ENCODE measurements around the gene NRXN3. TPM values are rescaled to one million over a fixed set of nuclear protein-coding genes. Genes with fewer than 3 reads are reported as not detected.

The NRXN3 gene
- total RNA-seq, 1 experiment from 2014 or later = not detected

GRCh38 chr14:79652513-79653307, 1482.5 kb downstream of the NRXN3 start:
- intact Hi-C loops (cut with micrococcal nuclease; ENCODE audit: unreplicated experiment) = no loop called here
- Histone ChIP-seq H3K4me1 (replicated peaks; ENCODE audit: insufficient read depth) (no peaks in the 10 kb centered on the region), H3K9me2 (ENCODE audit: insufficient read depth) (no peaks in the 10 kb centered on the region), H3K36me3 (ENCODE audit: low read depth) (no peaks in the 10 kb centered on the region), H3K27ac (no peak overlapping the region), H3F3A (ENCODE audit: insufficient read depth, low read depth) (no peaks in the 10 kb centered on the region), H2AFZ (no peak overlapping the region), H3K4me2 (no peak overlapping the region), H3K9me3 (ENCODE audit: insufficient read depth, low read depth) (no peaks in the 10 kb centered on the region), H4K20me1 (ENCODE audit: insufficient read depth) (no peaks in the 10 kb centered on the region), H3K4me3 (no peak overlapping the region), H3K79me2 (ENCODE audit: low read depth) (no peaks in the 10 kb centered on the region), H3K27me3 (ENCODE audit: insufficient read depth, low read depth) (peaks cover under 1% of the 10 kb centered on the region; the same call in 1 of the 2 replicates)
- DNase-seq = no peak
- ChIA-PET POLR2A (ENCODE audit: unreplicated experiment) (no interaction called here), CTCF (no interaction called here)
- BruUV-seq (replicated peaks) = no TSS peak
- no peak for TF ChIP-seq CTCF (conservative IDR thresholded peaks at IDR 0.05)
- TF ChIP-seq EZH2 (IDR thresholded peaks at IDR 0.05; ENCODE audit: low read depth) = no peak

GRCh38 chr14:79656056-79656455, 1485.9 kb downstream of the NRXN3 start:
- ChIA-PET POLR2A (ENCODE audit: unreplicated experiment) (no interaction called here), CTCF (no interaction called here)
- Histone ChIP-seq H3K27ac (no peak overlapping the region), H3K36me3 (ENCODE audit: low read depth) (no peaks in the 10 kb centered on the region), H3K9me3 (ENCODE audit: insufficient read depth, low read depth) (no peaks in the 10 kb centered on the region), H2AFZ (no peak overlapping the region), H3K79me2 (ENCODE audit: low read depth) (no peaks in the 10 kb centered on the region), H3K27me3 (ENCODE audit: insufficient read depth, low read depth) (0 out of 2 replicates have a peak, but pooled peaks cover 2% of the 10 kb centered on the region), H3K4me3 (no peak overlapping the region), H4K20me1 (ENCODE audit: insufficient read depth) (no peaks in the 10 kb centered on the region), H3K4me1 (replicated peaks; ENCODE audit: insufficient read depth) (no peaks in the 10 kb centered on the region), H3K9me2 (ENCODE audit: insufficient read depth) (no peaks in the 10 kb centered on the region), H3F3A (ENCODE audit: insufficient read depth, low read depth) (no peaks in the 10 kb centered on the region), H3K4me2 (no peak overlapping the region)
- no TSS peak for BruUV-seq (replicated peaks)
- DNase-seq = no peak
- intact Hi-C loops (cut with micrococcal nuclease; ENCODE audit: unreplicated experiment) = no loop called here
- TF ChIP-seq EZH2 (IDR thresholded peaks at IDR 0.05; ENCODE audit: low read depth) (no peak), CTCF (conservative IDR thresholded peaks at IDR 0.05) (no peak)

- no peaks in the 10 kb centered on the region for H3K9me2 ChIP-seq (ENCODE audit: insufficient read depth)
- no peak for TF ChIP-seq EZH2 (IDR thresholded peaks at IDR 0.05; ENCODE audit: low read depth)
- TF ChIP-seq CTCF (conservative IDR thresholded peaks at IDR 0.05) = no peak
- H3K4me3 ChIP-seq = no peak overlapping the region
- BruUV-seq (replicated peaks) = no TSS peak
- H3K27me3 ChIP-seq (ENCODE audit: insufficient read depth, low read depth) = 0 out of 2 replicates have a peak, but pooled peaks cover 2% of the 10 kb centered on the region
- H3F3A ChIP-seq (ENCODE audit: insufficient read depth, low read depth) = no peaks in the 10 kb centered on the region
- H3K27ac ChIP-seq = no peak overlapping the region
- intact Hi-C loops (cut with micrococcal nuclease; ENCODE audit: unreplicated experiment) = no loop called here
- CTCF ChIA-PET = no interaction called here
- H3K79me2 ChIP-seq (ENCODE audit: low read depth) = no peaks in the 10 kb centered on the region
- POLR2A ChIA-PET (ENCODE audit: unreplicated experiment) = no interaction called here
- no peaks in the 10 kb centered on the region for H3K4me1 ChIP-seq (replicated peaks; ENCODE audit: insufficient read depth)
- H3K36me3 ChIP-seq (ENCODE audit: low read depth) = no peaks in the 10 kb centered on the region
- no peaks in the 10 kb centered on the region for H3K9me3 ChIP-seq (ENCODE audit: insufficient read depth, low read depth)
- DNase-seq = no peak
- H2AFZ ChIP-seq = no peak overlapping the region
- no peak overlapping the region for H3K4me2 ChIP-seq
- H4K20me1 ChIP-seq (ENCODE audit: insufficient read depth) = no peaks in the 10 kb centered on the region
Measured at GRCh38 chr14:79656496-79656895, 1486.3 kb downstream of the NRXN3 start.

Measured in PC-9 (cell line).